Astrocyte (in vitro differentiated cells and primary cell): ENCODE data around the gene ASIC3. TPM values are rescaled to one million over a fixed set of nuclear protein-coding genes. Genes with fewer than 3 reads are reported as not detected.

Source experiments
- DNase-seq: peaks from one replicate; pipeline ENCODE4 v3.0.0-alpha.2; 2010; ENCODE audit warnings: low read depth
- FAIRE-seq: peaks from 2 replicates; lab custom pipeline; 2011; peaks lifted over from hg19 to GRCh38; lab: Jason Lieb, UNC
- H2AFZ ChIP-seq: 2 replicates; pipeline ENCODE4 v1.6.0; 2012; ENCODE audit warnings: low read depth, low read length, inconsistent platforms
- H3K27ac ChIP-seq: 2 replicates; pipeline ENCODE4 v1.5.1; 2011; ENCODE audit warnings: low read depth, low read length, inconsistent platforms
- H3K27me3 ChIP-seq: 2 replicates; pipeline ENCODE4 v1.6.0; 2011; ENCODE audit warnings: low read length, inconsistent platforms; ENCODE audit not compliant: insufficient read depth
- H3K36me3 ChIP-seq: 2 replicates; pipeline ENCODE4 v1.5.1; 2011; ENCODE audit warnings: low read length, inconsistent platforms; ENCODE audit not compliant: insufficient read depth
- H3K4me1 ChIP-seq: 2 replicates; pipeline ENCODE4 v1.5.1; 2011; ENCODE audit warnings: low read length, inconsistent platforms; ENCODE audit not compliant: insufficient read depth
- H3K4me2 ChIP-seq: 2 replicates; pipeline ENCODE4 v1.6.0; 2012; ENCODE audit warnings: low read length, inconsistent platforms
- H3K4me3 ChIP-seq: 2 replicates; pipeline ENCODE4 v1.5.1; 2011; ENCODE audit warnings: low read depth, mild to moderate bottlenecking, low read length, inconsistent platforms; ENCODE audit not compliant: insufficient read depth
- H3K79me2 ChIP-seq: 2 replicates; pipeline ENCODE4 v1.6.0; 2012; ENCODE audit warnings: mild to moderate bottlenecking, low read length, inconsistent platforms; ENCODE audit not compliant: insufficient read depth
- H3K9ac ChIP-seq: 2 replicates; pipeline ENCODE4 v1.6.0; 2012; ENCODE audit warnings: mild to moderate bottlenecking, low read length, inconsistent platforms
- H3K9me3 ChIP-seq: 2 replicates; pipeline ENCODE4 v1.5.1; 2012; ENCODE audit warnings: low read depth, mild to moderate bottlenecking, low read length, inconsistent platforms; ENCODE audit not compliant: insufficient read depth
- H4K20me1 ChIP-seq: 2 replicates; pipeline ENCODE4 v1.6.0; 2012; ENCODE audit warnings: low read length, inconsistent platforms; ENCODE audit not compliant: insufficient read depth
- H3K27ac Mint-ChIP-seq: one replicate; pipeline ENCODE4 v1.8.0; 2021; ENCODE audit warnings: mild to moderate bottlenecking, mixed read lengths; ENCODE audit not compliant: unreplicated experiment
- H3K27me3 Mint-ChIP-seq: one replicate; pipeline ENCODE4 v1.8.0; 2021; ENCODE audit warnings: low read depth, mixed read lengths; ENCODE audit not compliant: unreplicated experiment
- H3K36me3 Mint-ChIP-seq: one replicate; pipeline ENCODE4 v1.8.0; 2021; ENCODE audit warnings: low read depth, mixed read lengths; ENCODE audit not compliant: unreplicated experiment
- H3K4me1 Mint-ChIP-seq: one replicate; pipeline ENCODE4 v1.8.0; 2021; ENCODE audit warnings: low read depth, mixed read lengths; ENCODE audit not compliant: unreplicated experiment
- H3K4me3 Mint-ChIP-seq: one replicate; pipeline ENCODE4 v1.8.0; 2021; ENCODE audit warnings: mild to moderate bottlenecking, moderate library complexity, mixed read lengths; ENCODE audit not compliant: unreplicated experiment
- H3K9me3 Mint-ChIP-seq: one replicate; pipeline ENCODE4 v1.8.0; 2021; ENCODE audit warnings: mild to moderate bottlenecking, mixed read lengths; ENCODE audit not compliant: unreplicated experiment
- EZH2 ChIP-seq: IDR thresholded peaks from 2 replicates; pipeline ENCODE4 v1.6.1; 2012; ENCODE audit warnings: mild to moderate bottlenecking, low read length, inconsistent platforms; ENCODE audit not compliant: insufficient read depth
- total RNA-seq: library from RNA; stranded (reverse); gene quantifications from 2 replicates; pipeline ENCODE4 v1.2.1, GENCODE V29; 2021
- TF ChIP-seq, protein P1 (sequence below): IDR thresholded peaks from 2 replicates; pipeline ENCODE4 v1.5.1; 2011; ENCODE audit warnings: low read depth, mild to moderate bottlenecking, inconsistent platforms, low read length, moderate library complexity; ENCODE audit not compliant: insufficient read depth

ASIC3 gene
- total RNA-seq, 1 donor from 2014 or later, result 3.9 TPM

DNA sequence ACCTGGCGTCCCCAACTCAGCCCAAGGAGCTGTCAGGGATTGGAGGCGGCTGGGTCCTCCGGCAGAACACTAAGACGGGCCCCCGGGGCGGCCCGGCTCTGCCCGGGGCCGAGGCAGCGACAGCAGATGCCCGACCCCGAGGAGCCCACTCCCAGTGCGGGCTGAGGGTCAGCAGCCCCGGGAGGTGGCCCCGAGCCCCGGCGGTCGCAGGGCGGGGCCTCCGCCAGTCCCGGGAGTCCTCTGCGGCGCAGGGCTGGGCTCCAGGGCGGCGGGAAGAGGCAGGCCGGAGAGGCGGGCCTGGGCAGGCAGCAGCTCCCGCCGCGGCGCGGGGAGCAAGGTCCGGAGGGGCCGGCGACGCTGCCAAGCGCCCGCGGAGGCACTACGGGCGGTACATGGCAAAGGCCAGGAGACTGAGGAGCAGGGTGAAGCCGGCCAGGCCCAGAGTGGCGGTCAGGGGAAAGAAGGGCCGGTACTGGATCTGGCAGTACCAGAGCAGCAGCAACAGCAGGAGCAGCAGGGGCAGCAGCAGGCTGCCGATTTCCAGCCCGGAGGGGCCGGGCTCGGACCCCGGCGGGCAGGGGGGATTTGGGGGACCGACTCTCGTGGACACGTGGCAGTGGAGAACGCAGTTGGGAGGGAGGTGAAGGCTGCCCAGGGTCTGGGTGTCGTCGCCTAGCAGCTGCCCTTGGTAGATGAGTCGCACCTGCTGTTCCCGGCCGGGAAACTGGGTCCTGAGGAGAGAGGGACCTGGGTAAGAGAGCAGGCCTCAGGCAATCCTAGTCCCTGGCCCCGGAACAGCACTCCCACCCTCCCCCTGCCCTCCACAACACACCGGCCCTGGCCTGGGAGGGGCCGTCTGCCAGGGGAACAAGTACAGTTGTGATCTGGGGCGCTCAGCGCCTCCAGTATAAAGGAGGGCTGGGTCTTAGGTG lies 33.1 kb downstream of the ASIC3 start:
- H3K9me3 Mint-ChIP-seq, result no peaks in the 10 kb centered on the region
- peak overlapping the region; percentile 75 for H3K4me3 Mint-ChIP-seq
- peaks cover 35% of the 10 kb centered on the region for H4K20me1 ChIP-seq
- no peaks in the 10 kb centered on the region for H3K27me3 Mint-ChIP-seq
- no peaks in the 10 kb centered on the region for H3K9me3 ChIP-seq
- FAIRE-seq (no peak), DNase-seq (no peak)
- H3K79me2 ChIP-seq, result peaks cover 44% of the 10 kb centered on the region
- TF ChIP-seq EZH2, result no peak
- TF ChIP-seq, protein P1, sequence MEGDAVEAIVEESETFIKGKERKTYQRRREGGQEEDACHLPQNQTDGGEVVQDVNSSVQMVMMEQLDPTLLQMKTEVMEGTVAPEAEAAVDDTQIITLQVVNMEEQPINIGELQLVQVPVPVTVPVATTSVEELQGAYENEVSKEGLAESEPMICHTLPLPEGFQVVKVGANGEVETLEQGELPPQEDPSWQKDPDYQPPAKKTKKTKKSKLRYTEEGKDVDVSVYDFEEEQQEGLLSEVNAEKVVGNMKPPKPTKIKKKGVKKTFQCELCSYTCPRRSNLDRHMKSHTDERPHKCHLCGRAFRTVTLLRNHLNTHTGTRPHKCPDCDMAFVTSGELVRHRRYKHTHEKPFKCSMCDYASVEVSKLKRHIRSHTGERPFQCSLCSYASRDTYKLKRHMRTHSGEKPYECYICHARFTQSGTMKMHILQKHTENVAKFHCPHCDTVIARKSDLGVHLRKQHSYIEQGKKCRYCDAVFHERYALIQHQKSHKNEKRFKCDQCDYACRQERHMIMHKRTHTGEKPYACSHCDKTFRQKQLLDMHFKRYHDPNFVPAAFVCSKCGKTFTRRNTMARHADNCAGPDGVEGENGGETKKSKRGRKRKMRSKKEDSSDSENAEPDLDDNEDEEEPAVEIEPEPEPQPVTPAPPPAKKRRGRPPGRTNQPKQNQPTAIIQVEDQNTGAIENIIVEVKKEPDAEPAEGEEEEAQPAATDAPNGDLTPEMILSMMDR, result no peak
- H3K27ac Mint-ChIP-seq, result no peak overlapping the region
- peak overlapping the region; percentile 66 for H3K27ac ChIP-seq
- peak overlapping the region; percentile 85 for H3K4me3 ChIP-seq
- H3K27me3 ChIP-seq, result no peaks in the 10 kb centered on the region
- peak overlapping the region; percentile 39 for H2AFZ ChIP-seq
- H3K4me1 ChIP-seq, result peaks cover 40% of the 10 kb centered on the region
- H3K36me3 ChIP-seq, result peaks cover 4% of the 10 kb centered on the region
- H3K9ac ChIP-seq, result peak overlapping the region; percentile 95
- peaks cover 20% of the 10 kb centered on the region for H3K4me1 Mint-ChIP-seq
- peak overlapping the region; percentile 87 for H3K4me2 ChIP-seq
- peaks cover 4% of the 10 kb centered on the region for H3K36me3 Mint-ChIP-seq

DNA sequence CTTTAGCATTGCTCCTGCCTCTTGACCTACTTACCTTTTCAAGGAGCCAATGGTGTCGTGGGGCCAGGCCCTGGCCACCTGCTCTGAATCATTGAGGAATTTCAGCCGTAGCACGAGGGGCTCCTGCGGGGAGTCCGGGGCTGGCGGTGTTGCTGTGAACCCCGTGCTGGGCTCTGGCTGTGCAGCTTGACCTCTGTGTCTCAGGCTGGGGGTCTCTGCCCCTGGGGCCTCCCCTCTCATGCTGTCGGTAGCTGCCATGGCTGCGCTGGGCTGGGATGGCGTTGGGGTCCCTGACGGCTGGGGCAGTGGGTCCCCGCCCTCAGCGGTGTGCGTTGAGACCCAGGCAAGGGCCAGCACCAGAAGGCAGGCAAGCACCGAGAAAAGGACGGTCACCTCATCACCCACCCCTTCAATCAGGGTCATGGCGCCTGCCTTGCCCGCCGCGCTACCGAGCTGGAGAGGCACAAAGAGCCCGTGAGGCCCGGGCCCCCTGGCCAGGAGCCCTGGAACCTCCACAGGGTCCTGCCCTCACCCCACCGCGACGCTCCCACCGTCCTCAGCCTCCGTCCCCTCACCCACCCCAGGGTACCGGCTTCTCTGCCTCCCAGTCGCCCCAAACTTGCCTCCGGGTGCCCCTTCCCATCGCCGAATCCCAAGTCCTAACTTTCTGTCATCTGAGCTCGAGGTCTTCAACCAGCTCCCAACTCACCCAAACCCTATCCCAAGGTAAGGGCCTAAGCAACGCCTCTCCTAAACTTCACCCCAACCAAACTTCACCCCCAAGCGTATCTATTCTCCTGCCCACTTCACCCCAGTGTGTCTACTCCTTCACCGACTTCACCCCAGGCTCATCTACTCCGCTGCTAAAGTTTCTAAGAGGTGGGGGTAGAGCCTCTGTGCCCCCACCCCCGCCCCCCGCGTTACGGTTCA lies 34.1 kb downstream of the ASIC3 start:
- Histone ChIP-seq H3K79me2 (peaks cover 48% of the 10 kb centered on the region), H2AFZ (no peak overlapping the region), H3K4me2 (peak overlapping the region; percentile 87), H3K27me3 (no peaks in the 10 kb centered on the region), H3K27ac (peak overlapping the region; percentile 58), H4K20me1 (peaks cover 30% of the 10 kb centered on the region), H3K9ac (peak overlapping the region; percentile 95), H3K4me3 (peak overlapping the region; percentile 62), H3K36me3 (peaks cover 4% of the 10 kb centered on the region), H3K9me3 (no peaks in the 10 kb centered on the region), H3K4me1 (peaks cover 40% of the 10 kb centered on the region)
- Mint-ChIP-seq H3K4me1 (peaks cover 20% of the 10 kb centered on the region), H3K27ac (peak overlapping the region; percentile 79), H3K9me3 (no peaks in the 10 kb centered on the region), H3K4me3 (peak overlapping the region; percentile 88), H3K27me3 (no peaks in the 10 kb centered on the region), H3K36me3 (peaks cover 4% of the 10 kb centered on the region)
- DNase-seq, result no peak
- TF ChIP-seq, protein P1, result no peak
- TF ChIP-seq EZH2, result no peak
- no peak for FAIRE-seq
